ENCODE data around the gene DAZAP2. TPM values are rescaled to one million over a fixed set of nuclear protein-coding genes. Genes with fewer than 3 reads are reported as not detected.

DAZAP2 gene, protein sequence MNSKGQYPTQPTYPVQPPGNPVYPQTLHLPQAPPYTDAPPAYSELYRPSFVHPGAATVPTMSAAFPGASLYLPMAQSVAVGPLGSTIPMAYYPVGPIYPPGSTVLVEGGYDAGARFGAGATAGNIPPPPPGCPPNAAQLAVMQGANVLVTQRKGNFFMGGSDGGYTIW
- 109 TPM for total RNA-seq

DNA sequence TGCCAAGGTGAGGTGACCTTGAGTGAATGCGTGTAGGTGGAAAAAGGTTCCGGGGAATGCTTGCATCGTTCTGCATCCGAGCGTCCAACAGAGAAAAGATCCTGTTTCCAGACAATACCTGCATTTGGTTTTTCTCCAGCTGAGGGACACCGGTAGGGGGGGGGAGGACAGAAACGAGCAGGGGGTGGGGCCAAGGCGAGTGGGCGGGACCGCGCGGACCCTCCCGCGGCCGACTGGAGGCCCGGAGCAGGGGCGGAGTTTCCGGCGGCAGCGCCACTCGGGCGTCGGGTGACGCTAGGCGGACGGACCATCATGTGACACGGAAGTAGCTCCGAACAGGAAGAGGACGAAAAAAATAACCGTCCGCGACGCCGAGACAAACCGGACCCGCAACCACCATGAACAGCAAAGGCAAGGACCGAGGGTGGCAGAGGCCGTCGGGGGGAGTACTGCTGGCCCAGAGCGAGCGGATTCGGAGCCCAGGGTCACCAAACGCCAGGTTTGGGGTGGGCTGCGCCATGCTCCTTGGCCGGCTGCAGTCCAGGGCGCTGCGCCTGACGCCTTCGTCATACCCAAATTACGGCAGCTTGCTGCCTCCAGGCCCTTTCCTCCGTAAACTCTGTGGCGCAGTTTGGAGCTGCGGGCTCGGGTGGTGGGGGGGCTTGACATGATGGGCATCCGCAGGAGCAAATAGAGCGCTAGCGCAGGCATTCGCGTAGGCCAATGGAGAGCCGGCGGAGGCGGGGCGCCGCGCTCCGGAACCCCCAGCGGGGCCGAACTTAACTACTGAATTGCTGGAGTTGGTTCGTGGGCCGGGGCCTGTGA, at the start of gene DAZAP2:
Gene DAZAP2 (plus strand): TSS at position 317 of the 825 bp plus-strand sequence. CDS start 82 bp downstream, at position 399.
- ATAC-seq: peak; percentile 96

DNA sequence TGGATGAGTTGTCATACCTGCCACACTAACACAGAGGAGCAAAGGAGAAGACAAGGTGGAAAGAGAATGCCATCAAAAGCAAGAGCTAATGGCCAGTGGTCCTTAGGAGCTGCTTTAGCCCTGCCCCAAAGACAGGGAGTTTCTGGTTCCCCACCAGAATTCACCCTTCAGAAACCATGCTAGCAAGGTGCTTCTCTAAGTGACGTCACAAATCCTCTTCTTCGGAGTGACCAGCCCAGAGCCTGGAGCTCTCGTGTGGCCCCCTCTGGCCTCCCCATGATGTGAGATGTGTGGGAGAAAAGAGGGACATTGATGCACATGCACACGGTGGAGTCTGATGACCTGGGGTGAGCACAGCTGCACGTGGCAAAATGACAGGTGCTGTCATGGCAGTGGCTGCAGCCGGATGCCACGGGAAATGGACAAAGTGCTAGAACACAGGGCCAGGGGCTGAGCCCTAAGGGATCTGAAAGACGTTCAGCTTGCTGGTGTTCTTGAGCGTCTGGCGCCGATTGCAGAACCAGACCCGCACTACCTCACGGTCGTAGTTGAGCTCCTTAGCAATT, 48.8 kb upstream of the DAZAP2 start:
- ATAC-seq: no peak

DNA sequence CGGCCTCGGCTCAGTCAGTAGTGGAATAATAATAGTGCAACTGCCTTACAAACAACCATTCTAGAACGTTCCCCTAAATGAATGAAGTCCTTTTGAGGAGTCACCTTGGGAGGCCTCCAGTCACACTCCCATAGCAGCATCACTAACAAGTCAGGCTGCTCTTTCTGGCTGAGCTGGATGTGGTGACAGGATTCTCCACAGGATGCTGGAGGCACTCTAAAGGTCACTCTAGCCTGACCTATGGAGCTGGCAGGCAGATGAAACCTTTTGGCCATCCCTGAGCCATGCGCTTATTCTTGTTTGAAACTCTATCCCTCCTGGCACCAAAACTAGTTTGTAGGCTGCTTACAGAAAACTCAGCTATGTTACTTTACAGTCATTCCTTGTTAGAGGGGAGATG, 47.8 kb upstream of the DAZAP2 start:
- peak; percentile 68 for ATAC-seq

DNA sequence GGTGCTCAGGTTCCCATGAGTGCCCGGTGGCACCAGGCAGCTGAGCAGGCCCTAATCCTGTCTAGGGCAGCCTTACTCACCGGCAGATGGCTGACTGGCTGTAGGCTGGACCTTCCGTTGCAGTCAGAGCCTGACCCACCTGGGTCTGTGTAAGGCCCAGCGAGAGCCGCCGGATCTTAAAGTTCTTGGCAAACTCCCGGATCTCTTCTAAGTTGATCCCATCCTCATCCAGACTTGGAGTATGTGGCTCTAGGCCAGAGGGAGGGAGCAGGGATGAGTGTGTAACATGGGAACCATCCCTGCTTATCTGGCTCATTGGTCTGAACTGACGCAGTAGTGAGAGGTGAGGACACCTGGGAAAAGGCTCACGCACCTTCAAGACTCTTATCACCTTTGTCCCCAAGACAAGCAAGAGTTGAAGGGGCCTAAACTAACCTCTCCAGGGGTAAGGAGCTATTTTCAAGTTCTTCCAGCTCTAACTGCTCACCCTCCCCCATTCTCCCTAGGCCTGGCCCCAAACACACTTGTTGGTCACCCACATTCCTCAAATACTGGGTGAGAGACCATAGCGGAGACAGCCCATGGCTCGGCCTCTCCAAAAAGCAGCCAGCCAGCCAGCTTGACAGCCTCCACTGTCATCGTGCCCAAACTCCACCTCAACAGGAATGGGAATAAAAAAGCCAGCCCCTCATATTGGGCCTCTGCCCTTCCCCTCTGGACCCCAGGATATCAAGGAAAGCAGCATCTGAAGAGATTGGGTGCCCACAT, 46.9 kb upstream of the DAZAP2 start:
- no peak for ATAC-seq

DNA sequence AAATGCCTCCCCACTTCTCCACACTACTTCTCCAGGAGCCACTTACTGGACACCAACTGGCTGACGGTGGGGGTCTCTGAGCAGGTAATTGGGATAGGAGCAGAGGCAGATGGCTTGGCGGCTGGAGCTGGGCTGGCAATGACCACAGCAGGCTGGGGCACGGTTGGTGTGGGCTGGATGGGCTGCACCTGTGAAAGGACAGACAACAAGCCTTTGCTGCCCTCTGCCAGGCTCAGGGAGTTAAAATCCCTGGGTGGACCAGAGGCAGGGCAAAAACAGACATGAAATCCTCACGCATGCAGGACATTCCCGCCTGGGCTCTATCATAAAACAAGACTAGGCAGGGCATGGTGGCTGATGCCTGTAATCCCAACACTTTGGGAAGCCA, 46.3 kb upstream of the DAZAP2 start:
- no peak for ATAC-seq

DNA sequence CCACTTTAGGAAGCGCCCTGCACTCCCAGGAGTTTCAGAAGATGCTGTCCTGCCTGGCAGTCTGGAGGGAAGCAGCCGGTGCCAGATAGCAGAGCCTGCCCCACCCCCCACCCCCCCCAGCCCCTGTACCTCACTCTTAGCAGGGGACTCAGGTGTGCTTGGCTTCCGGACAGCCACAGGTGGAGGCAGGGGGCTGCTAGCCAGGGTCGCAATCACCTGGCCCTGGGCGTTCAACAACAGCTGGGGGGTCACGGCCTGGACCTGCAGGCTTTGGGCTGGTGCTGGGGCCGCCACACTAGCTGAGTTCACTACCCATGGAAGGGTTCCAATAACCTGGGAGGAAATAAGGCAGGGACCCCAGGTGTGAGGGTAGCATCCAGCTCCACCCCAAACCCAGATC, 42.8 kb upstream of the DAZAP2 start:
- ATAC-seq: no peak

DNA sequence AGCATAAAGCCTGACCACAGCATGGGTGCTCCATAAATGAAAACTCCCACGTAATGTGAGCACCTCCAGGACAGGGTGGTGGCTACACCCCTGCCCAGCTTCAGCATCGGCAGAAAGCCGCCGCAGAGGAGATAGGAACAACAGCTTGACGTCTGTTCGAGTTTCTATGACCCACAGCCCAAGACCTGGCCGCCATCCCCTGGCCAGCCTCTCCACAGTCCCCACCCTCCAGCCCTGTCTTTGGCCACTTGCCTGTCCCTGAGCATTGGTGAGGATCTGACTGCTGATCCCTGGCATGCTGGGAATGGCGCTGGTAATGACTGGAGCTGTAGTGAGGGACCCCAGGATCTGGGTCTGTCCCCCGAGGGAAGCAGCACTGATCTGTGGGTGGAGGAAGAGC, 42.1 kb upstream of the DAZAP2 start:
- no peak for ATAC-seq

DNA sequence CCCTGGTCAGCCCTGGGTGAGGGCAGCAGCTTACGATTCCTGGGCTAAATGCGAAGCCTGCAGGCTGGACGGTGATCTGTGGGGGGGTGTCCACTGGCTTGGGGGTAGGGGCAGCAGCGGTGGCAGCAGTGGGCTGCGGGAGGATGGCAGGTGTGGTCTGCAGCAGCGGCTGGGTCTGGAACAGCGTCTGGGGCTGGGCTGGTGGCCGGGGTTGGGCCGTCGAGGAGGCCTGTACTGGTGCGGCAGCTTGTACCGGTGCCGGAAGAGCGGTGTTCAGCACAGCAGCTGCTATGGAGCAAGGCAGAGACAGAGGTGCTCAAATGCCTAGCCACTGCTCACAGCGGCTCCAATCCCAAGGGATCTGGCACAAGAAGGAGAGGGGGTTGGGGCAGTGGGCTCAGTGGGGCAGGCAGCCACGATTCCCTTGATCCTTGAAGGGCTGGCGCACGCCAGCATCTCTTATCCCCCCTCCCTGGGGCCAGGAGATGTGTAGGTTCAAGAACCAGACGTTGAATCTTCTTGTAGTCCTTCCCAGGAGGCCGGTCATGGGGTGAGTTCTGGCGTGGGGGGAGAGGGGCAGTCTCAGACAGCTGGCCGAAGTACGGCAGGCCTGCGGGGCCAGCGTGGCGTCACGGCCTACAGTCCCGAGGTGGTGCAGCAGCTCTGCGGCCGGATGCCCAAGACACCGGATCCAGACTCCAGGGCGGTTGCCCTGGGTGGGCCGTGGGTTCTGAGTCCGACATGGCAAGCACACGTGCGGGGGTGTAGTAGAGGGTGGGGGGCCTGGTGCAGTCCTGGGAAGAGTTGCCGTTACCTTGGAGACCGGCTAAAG, 40.7 kb upstream of the DAZAP2 start:
- peak; percentile 16 for ATAC-seq

DNA sequence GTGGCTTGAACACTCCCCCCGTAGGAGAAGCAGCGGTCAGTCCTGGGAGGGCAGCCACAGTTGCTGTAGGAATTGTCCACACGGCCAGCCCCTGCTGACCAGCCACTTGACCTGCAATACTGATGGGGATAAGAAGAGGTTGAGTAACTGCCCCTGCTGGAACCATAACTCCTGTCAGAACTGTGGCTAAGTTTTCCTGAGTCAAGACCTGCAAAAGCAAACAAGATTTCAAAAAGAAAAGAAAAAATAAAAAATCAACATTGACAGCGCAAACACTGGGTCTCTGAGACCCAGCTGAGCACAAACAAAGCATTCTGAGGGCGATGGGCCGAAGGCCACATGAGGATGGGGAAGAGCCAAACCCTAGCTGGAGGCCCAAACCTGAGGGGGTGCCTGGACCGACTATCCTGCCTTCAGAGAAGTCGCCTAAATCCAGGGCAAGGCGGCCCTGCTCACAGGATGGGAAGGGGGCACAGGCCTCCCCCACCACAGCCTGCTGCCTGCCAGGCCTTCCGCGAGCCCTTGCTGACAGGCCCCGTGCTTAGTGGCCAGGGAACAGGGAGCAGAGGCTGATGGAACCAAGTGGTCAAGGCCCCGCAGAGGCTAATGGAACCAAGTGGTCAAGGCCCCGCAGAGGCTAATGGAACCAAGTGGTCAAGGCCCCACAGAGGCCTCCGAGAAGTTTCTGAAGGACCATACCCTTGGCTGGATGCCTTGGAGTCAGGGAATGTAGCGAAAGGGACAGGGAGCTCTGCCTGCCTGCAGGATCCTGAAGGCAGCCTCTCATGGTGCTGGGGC, 39.9 kb upstream of the DAZAP2 start:
- no peak for ATAC-seq

DNA sequence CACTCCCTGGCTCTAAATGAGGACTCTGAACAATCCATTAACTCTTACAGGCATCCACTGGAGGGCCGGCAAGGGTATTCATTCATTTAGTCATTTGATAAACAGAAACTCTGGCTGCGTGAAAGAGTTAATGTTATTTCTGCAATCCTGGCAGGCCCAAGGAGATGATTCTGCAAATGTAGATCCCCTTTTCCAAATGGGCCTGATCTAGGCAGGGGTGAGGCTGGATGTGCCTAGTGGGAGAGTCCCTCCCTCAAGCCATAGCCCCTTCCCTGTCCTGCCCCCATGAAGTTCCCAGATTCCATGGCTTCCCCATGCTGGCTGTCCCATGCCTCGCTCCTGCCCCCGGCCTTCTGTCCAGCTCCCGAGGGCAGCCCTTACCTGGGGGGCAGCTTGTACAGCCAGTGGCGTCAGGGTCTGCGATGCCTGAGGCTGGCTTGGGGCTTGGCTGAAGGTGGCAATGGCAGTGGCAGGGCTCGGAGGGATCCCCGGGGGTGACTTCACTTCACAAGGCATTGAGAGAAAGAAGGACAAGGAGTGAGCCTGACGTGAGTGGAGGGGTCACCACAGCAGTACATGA, 39.2 kb upstream of the DAZAP2 start:
- ATAC-seq: no peak

DNA sequence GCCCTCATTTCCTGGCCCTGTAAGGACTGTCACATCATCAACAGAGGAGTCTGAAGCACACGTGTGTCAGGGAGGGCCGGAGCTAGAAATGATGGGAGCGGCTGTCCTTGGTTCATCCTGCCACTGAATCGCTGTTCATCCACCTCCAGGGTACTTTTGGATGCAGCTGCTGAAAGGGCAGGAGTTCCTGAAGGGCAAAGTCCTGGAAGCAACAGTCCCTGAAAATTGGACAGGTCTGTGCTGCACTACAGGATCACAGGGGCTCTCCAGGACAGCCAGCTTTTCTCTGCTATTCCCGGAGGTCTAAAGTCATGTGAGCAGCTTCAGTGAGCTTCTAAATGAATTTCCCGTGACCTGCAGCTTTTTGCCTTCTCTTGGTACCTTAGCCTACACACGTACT, 38.5 kb upstream of the DAZAP2 start:
- ATAC-seq: no peak

DNA sequence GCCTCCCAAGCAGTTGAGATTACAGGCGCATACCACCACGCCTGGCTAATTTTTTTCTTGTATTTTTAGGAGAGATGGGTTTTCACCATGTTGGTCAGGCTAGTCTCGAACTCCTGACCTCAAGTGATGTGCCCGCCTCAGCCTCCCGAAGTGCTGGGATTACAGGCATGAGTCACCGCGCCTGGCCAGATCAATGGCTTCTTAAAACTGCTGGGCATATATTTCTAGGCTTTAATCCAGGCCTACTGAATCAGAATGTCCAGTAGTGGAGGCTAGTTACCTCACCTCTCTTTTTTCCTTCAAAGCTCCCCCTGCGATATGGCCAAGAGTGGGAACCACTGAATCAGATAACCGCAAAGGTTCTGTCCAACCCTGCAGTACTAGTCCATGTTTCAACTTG, 37.8 kb upstream of the DAZAP2 start:
- ATAC-seq: no peak

DNA sequence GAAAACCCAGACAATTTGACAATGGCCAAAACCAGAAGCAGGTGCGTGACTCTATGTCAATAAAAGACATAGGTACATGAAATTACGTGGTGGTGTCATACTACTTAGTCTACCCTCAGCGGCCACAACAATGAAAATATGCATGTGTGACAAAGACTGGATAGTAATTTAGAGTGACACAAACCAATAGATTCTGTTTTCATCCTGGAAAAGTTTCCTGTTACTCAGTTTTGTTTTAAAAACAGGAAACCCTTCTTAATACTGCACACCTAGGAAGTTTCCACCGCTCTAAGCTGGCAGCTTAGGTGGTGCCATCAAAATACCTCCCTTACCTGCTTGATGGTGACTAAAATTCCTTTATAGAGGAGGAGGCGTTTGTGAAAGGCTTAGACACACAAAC, 35.9 kb upstream of the DAZAP2 start:
- no peak for ATAC-seq

DNA sequence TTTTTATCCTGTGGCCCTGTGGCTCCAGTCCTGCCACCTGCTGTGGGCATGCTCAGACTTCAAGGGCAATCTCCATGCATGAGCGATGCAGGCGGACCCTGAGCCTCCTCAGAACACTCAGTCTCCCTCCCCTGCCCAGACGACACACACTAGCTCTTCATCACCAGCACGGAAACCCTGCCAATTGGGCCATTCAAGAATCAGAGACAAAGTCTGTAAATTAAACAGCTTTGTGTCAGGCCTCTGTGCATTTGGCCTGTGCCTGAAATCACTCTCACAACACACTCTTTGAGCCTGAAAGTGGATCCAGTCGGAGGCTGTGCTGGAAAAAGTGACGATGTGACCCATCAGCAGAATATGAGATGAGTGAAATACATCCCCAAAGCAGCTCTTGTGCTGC, 33.3 kb upstream of the DAZAP2 start:
- no peak for ATAC-seq

DNA sequence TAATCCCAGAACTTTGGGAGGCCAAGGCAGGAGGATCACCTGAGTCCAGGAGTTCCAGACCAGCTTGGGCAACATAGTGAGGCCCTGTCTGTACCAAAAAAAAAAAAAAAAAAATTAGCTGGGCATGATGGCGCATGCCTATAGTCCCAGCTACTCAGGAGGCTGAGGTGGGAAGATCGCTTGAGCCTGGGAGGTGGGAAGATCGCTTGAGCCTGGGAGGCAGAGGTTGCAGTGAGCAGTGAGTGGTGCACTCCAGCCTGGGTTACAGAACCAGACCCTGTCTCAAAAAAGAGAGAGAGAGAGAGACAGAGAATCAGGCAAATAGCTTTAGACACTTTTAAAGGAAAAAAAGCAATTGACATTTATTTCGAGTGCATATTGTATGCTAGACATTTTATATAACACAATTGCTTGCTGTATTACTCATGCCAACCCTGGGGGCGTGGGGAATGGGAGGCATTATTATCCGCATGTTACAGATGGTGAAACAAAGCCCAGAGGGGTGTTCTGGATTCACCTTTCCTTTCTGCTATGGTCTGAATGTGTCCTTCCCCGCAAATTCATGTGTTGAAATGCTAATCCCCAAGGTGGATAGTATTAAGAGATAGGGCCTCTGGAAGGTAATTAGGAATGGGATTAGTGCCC, 30.5 kb upstream of the DAZAP2 start:
- ATAC-seq: no peak

DNA sequence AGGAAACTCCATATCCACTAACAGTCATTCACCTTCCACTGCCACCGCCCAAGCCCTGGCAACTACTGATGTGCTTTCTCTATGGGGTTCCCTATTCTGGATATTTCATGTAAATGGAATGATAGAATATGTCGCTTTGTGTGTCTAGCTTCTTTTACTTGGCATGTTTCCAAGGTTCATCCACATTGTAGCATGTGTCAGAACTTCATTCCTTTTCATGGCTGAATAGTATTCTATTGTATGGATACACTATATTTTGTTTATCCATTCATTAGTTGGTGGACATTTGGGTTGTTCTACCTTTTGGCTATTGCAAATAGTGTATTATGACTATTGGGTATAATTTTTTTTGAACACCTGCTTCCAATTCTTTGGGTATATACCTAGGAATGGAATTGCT, 29.4 kb upstream of the DAZAP2 start:
- ATAC-seq: no peak

DNA sequence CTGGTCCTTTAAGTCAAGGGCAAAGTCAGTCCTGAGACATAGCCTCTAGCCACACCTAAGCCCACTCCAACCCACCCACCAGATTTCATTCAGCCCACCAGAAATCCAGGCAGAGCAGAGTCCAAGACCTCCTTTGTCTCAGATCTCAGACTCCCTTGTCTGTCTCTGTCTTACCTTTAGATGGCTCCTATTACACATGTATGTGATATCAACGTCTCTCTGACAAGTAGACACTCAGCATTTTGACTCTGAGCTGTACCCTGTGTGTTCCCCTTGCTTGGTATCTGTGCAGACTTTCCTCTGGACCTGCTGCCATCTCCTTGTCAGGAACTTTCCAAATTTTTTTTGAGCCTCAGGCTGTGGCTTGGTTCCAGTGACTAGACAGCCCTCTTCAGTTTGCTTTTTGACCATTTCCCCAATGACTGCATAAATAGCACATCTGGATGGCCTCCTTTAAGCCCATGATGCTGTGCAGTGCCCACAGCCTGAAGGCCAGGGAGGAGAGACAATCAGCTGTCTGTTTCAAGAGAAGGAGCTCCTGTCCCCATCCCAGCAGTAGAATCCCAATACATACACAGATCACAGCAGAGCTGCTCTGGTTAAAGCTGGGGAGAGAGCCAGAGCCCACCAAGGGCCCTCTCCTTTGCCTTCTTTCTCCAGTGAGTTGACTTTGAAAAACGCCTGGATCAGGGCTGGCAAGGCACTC, 27.8 kb upstream of the DAZAP2 start:
- ATAC-seq: no peak

DNA sequence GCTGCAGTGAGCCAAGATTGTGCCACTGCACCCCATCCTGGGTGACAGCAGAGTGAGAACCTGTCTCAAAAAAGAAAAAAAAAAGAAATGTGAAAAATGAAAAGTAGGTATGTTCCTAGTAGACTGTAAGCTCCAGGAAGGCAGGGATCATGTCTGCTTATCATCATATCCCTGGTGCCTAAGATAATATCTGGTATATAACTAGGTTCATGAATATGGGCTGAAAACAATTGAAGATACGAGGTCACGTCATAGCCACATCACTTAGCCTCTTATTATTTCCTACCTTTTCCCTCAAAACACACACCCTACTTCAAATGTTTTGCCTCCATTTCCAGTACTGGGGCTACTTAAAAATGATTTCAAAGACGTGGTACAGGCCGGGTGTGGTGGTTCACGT, 23.7 kb upstream of the DAZAP2 start:
- ATAC-seq: no peak

DNA sequence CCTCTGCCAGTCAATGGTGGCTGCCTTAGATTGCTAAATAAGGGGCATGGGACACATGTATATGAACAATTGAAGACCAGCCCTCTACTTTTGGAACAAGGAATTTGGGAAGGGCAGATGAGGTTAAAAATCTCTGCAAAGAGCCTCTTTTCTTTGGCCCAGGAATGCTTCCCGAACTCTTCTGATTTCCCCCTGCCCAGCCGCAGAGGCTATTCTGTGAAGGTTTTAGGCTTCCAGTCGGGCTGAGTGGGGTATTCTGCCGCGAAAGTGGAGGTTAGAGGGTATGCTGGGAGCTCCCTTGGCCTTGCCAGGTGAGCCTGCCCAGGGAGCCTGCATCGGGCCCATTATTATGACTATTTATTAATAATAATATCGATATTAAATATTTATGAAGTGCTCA, 22.0 kb upstream of the DAZAP2 start:
- ATAC-seq: no peak

Measured in esophagus mucosa (tissue), 1 donor.